Hematopoietic multipotent progenitor cell treated with erythropoietin and hydrocortisone succinate and interleukin-3 and kit ligand, for 15 days (in vitro differentiated cells): ENCODE results near the gene METRNL.
A peak's percentile ranks its signal among the peaks of the same experiment; 100 is the strongest.
"Not testable (repeated sequence)": the region's sequence is repeated elsewhere in the genome, so short reads cannot be mapped to it uniquely, and the experiment has no call there.

Experiments
- DNase-seq: peaks from one replicate; pipeline ENCODE4 v3.0.0-alpha.2; 2015; ENCODE audit warnings: low spot score

Gene METRNL, protein sequence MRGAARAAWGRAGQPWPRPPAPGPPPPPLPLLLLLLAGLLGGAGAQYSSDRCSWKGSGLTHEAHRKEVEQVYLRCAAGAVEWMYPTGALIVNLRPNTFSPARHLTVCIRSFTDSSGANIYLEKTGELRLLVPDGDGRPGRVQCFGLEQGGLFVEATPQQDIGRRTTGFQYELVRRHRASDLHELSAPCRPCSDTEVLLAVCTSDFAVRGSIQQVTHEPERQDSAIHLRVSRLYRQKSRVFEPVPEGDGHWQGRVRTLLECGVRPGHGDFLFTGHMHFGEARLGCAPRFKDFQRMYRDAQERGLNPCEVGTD

DNA sequence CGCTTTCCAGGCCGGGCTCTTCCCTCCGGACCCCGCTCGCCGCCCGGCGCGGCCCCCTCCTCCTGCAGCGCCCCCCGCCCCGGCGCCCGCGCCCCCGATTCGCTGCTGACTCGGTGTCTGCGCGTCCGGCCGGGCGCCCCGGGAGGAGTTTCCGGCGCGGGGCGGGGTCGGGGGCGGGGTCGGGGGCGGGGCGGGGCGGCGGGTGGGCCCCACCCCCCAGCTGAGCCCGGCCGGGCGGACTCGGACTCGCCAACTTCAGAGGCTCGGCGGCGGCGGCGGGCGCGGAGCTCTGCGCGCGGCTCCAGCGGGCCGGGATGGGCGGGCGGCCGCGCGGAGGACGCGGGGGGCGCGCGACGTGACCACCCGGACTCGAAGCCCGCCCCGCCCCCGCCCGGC, at the start of gene METRNL:
METRNL (plus strand) TSS at position 258 of the 396 bp plus-strand sequence. CDS start 207 bp downstream, outside the sequence.
- peak; percentile 36 for DNase-seq

DNA sequence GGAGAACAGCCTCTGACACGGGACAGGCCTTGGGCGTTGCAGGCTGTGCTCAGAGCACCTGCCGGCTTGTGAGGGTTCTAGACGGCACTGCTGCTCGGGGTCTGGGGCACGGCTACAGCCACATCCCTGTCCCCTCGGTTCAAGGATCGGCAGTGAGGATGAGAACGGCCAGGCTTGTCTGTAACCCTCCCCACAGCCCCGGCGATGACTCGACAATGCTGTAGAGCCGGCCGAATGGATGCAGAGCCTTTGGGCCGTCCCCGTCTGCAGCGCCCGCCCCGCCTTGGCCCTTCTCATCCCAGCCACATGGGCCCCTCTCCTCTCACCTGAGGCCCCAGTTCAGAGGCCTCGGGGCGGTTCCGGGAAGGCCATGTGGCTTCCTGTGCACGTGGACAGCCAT, 49.0 kb upstream of the METRNL start:
- DNase-seq, result no peak

DNA sequence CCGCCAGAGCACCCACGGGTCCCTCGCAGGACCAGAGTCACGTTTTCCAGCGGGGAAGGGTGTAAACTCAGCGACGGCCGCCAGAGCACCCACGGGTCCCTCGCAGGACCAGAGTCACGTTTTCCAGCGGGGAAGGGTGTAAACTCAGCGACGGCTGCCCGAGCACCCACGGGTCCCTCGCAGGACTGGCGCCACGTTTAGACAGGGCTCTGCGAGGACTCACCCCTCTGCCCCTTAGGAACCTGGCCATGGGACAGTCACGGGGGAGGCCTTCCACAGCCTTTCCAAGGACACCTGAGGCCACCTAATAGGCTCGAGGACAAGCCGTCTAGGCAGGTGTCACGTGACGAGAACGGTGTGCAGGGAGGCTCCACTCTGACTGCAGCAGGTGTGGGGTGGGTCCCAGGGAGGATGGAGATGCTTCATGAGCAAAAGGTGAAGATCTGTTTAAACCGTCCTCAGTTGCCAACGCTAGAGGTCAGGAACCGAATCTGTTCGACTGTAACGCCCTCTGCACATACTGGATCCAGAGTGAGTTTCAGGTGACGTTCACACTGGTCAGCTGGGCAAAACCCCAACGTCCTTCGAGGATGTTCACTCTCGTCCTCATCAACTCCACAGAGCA, 48.0 kb upstream of the METRNL start:
- DNase-seq, result no peak

DNA sequence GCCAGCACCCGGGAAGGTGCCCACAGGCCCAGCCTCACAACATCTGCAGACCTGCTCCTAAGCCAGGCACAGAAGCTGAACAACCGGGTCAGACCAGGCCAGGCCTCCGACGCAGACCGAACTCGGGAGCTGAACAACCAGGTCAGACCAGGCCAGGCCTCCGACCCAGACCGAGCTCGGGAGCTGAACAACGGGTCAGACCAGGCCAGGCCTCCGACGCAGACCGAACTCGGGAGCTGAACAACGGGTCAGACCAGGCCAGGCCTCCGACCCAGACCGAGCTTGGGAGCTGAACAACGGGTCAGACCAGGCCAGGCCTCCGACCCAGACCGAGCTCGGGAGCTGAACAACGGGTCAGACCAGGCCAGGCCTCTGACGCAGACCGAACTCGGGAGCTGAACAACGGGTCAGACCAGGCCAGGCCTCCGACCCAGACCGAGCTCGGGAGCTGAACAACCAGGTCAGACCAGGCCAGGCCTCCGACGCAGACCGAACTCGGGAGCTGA, 47.4 kb upstream of the METRNL start:
- DNase-seq, result not testable (repeated sequence)

DNA sequence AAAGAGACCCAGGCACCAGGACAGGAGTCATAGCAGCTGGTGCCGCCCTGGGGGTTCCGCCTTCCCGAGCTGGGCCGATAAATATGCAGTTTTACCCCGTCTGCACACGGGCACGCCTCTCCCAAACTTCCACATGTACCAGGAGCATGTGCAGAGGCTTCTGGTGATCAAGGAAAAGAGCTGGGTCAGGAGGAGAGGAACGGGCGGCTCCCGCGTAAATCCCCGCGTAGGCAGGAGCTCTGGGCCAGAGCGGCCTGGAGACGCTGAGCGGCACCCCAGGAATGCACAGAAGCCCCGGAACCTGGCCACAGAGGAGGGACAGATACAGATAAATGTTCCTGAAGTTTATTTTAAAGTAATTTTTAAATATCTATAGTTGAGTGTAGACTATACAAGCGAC, 46.6 kb upstream of the METRNL start:
- no peak for DNase-seq

DNA sequence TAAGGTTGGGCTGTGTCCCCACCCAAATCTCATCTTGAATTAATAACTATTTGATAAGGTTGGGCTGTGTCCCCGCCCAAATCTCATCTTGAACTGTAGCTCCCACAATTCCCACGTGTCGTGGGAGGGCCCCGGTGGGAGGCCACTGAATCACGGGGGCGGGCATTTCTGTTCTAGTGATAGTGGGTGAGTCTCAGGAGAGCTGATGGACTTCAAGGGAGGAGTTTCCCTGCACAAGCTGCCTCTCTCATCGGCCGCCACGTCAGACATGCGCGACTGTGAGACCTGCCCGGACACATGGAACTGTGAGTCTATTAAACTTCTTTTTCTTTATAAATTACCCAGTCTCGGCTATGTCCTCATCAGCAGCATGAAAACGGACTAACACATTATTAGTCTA, 44.9 kb upstream of the METRNL start:
- DNase-seq, result no peak

DNA sequence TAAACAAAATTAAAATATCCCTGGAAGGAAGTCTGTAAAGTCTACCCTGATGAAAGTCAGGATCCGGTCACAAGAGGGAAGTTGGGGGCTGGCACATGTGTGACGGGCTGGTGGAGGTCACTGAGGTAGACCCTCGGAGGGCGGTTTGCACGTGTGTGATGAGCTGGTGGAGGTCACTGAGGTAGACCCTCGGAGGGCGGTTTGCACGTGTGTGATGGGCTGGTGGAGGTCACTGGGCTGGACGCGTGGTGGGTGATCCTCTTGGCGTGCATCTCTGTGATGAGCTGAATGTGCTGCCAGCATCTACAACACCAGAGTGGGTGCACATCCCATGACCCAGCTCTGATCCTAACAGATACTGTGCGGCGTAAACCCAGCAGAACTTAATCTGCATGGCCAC, 43.7 kb upstream of the METRNL start:
- DNase-seq, result no peak

DNA sequence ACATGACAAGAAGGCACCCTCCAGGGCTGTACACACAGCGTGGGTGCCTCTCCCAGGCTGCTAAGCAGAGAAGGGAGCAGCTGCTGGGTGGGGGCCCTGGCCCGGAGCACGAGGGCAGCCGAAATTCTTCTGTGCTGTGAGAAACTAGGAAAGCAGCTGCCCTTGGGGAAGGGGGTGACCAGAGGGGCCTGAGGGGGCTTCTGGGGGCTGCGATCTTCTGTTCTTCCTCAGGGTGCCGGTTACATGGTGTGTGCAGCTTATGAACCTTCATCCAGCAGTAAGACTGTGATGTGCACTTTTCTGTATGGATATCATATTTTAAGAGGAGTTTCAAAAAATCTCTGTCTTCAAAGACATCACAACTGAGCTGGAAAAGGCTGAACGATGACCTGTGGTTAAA, 43.2 kb upstream of the METRNL start:
- DNase-seq, result no peak

DNA sequence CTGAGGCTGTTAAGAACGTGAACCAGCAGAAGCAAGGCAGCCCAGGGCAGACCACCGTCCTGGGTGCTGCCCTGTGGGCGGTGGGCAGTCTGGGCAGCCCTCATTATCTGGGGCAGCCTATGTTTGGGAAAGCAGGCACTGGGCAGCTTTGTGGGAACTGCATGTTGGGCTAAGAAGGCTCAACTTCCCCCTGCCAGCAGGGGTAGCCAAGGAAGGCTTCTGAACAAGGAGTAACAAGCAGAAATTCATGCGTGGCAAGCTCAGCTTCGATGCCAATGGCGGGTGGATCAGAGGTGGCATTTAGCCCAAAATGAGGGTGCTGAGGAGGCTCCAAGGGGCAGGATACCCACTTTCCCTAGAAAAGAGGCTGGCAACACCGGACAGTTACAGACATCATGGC, 42.7 kb upstream of the METRNL start:
- no peak for DNase-seq

DNA sequence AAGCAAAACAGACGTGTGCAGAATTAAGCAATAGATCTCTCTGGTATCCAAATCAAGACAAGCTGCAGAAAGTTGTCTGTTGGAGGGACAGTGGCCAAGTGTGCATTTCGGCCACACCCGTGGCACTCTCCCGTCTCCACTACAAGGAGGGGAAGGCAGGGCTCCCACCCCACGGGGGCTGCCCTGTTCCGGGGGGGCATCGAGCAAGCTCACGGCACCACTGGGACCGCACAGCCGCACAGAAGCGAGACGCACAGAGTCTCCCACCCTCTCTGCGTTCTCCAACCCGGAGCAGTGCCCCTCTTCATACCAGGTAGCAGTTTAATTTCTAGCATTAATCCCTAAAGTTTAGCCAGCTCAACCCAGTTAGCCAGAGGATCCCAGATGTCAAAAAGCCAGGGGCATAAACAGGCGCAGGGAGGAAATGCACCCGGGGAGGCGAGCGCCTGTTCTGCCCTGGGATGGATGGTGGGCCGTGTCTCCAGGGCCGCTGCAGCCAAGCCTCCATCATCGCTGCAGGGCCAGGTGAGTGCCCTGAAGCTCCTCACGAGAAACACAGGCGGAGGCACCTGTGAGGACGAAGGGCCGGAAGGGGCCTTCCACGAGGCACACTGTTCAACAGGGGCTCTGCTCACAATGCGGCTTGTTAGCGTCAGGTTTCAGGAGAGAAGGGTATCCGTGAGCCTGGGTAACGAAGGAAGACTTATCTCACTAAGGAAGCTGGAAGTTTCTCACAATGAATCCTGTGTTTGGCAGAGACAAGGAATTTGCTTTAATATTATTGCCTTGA, 42.1 kb upstream of the METRNL start:
- no peak for DNase-seq

DNA sequence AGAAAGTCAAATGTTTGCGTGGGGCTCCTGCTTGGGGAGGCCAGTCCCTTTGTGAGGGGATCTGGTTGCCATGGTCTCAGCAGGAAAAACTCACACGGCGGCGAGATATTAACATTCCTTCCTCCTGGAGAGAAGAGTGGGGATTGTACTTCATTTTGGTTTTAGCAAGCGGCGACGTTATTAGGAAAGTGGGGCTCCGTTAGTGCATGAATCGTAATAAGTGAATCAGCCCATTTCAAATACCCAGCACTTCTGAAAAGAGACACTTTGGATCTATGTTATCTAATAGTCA, 41.6 kb upstream of the METRNL start:
- no peak for DNase-seq

DNA sequence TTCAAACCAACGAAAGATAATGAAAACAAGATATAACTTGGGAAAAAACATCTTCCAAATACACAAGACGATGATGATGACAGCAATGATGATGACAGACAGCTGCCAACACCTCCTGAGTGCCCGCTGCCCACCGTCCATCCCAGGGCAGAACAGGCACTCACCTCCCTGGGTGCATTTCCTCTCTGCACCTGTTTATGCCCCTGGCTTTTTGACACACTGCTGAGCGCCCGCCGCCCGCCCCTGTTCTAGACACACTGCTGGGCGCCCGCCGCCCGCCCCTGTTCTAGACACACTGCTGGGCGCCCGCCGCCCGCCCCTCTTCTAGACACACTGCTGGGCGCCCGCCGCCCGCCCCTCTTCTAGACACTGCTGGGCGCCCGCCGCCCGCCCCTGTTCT, 40.4 kb upstream of the METRNL start:
- DNase-seq, result not testable (repeated sequence)

DNA sequence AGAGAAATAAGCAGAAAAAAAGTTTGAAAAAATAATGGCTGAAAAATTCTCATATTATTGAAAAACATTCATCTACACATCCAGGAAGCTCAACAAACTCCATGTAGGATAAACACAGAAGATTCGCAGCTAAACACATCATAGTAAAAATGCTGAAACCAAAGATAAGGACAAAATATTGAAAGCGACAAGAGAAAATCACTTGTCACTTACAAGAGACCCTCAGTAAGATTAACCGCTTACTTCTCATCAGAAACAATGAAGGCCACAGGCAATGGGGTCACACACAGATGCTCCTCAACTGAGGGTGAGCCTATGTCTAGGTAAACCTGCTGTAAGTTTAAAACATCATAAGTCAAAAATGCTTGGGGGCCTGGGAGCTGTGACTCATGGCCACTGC, 38.1 kb upstream of the METRNL start:
- DNase-seq, result no peak

DNA sequence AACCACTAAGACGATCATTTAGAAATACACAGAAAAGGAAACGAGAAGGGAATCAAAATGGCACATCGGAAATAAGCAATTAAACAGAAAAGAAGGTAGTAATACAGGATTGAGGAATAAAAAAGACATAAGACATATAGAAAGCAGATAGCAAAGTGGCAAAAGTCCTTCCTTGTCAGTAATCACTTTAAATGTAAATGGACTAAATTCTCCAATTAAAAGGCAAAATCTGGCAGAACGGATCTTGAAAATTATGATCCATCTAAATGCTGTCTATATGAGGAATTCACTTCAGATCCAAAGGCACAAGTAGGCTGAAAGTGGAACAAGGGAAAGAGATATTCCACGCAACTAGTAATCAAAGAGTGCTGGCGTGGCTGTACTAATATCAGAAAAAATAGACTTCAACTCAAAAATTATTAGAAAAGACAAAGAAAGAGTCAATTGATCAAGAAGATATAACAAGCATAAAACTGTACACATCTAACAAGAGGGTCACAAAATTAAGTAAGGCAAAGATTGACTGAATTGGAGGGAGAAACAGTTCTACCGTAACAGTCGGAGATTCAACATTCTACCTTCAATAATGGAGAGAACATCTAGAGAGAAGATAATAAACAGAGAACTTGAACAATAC, 36.8 kb upstream of the METRNL start:
- no peak for DNase-seq

DNA sequence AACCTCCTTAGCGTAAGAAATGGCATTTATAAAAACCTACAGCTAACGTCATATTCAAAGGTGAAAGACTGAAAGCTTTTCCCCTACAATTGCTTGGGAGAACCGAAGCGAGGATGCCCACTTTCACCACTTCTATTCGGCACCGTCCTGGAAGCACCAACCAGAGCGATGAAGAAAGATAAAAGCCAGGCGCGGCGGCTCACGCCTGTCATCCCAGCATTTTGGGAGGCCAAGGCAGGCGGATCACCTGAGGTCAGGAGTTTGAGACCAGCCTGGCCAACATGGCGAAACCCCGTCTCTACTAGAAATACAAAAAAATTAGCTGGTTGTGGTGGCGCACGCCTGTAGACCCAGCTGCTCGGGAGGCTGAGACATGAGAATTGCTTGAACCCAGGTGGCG, 34.9 kb upstream of the METRNL start:
- not testable (repeated sequence) for DNase-seq

DNA sequence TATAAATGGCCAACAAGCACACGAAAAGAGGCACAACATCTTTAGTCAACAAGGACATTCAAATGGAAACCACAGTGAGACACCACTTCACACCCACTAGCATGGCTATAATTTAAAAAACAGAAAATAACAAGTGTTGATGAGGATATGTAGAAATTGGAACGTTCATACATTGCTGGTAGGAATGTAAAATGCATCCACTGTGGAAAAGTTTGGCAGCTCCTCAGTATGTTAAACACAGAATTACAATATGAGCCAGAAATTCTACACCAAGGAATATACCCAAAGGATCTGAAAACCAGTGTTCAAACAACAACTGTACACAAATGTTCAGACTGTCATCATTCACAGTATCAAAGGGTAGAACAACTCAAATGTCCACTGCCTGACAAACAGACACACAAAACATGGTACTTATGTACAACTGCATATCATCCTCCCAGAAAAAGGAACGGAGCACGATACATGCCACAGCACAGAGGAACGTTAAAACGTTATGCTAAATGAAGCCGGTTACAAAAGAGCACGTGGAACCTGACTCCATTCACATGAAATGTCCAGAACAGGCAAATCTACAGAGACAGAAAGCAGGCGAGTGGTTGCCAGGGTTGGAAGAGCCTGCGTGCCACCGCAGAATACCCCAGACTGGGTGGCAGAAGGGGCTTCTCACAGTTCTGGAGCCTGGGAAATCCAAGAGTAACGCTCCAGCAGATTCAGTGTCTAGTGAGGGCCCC, 32.8 kb upstream of the METRNL start:
- DNase-seq, result no peak

DNA sequence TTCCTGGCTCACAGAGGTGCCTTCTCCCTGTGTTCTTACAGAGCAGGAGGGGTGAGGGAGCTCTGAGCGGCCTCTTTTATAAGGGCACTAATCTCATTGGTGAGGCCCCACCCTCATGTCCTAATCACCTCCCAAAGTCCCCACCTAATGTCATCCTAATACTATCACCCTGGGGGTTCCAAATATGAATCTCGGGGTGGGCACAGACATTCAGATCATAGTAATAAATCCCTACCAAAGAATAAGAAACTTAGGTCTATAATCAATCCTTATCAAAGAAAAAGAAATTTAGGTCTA, 32.3 kb upstream of the METRNL start:
- DNase-seq, result no peak

DNA sequence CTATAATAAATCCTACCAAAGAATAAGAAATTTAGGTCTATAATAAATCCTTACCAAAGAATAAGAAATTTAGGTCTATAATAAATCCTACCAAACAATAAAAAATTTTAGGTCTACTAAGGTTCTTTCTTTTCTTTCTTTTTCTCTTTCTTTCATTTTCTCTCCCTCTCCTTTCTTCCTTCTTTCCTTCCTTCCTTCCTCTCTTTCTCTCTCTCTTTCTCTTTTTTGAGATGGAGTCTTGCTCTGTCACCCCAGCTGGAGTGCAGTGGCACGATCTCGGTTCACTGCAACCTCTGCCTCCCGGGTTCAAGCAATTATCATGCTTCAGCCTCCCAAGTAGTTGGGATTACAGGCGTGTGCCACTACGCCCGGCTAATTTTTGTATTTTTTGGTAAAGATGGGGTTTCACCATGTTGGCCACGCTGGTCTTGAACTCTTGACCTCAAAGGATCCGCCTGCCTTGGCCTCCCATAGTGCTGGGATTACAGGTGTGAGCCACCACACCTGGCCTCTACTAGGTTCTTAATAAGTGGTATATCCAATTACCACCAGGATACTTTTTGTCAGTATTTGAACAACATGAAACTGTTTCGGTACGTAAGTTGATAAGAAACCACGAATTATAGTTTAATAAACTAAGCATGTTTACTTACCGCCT, 31.5 kb upstream of the METRNL start:
- not testable (repeated sequence) for DNase-seq

DNA sequence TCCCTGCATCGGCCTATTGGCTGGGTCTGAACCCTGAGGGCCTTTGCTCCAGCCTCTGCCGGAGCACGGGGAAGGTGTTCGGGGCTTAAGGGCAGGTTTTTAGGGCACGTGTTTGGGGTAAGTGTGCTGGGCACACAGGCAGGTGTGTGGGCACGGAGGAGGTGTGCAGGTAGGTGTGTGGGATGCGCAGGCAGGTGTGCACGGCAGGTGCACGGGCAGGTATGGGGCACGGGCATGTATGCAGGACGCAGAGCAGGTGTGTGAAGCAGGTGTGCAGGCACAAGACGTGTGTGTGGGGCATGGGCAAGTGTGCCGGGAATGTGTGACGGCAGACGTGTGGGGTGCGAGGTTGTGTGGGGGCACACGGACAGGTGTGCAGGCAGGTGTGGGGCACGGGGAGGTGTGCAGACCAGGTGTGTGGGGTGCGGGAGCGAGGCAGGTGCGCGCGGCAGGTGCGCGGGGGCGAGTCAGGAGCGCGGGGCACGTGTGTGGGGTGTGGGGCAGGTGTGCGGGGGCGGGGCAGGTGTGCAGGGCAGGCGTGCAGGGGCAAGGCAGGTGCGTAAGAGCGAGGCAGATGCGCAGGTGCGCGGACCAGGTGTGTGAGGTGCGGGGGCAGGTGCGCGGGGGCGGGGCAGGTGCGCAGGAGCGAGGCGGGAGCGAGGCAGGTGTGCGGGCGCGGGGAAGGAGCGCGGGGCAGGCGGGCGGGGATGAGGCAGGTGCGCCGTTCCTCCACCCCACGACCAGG, 28.6 kb upstream of the METRNL start:
- DNase-seq, result no peak

DNA sequence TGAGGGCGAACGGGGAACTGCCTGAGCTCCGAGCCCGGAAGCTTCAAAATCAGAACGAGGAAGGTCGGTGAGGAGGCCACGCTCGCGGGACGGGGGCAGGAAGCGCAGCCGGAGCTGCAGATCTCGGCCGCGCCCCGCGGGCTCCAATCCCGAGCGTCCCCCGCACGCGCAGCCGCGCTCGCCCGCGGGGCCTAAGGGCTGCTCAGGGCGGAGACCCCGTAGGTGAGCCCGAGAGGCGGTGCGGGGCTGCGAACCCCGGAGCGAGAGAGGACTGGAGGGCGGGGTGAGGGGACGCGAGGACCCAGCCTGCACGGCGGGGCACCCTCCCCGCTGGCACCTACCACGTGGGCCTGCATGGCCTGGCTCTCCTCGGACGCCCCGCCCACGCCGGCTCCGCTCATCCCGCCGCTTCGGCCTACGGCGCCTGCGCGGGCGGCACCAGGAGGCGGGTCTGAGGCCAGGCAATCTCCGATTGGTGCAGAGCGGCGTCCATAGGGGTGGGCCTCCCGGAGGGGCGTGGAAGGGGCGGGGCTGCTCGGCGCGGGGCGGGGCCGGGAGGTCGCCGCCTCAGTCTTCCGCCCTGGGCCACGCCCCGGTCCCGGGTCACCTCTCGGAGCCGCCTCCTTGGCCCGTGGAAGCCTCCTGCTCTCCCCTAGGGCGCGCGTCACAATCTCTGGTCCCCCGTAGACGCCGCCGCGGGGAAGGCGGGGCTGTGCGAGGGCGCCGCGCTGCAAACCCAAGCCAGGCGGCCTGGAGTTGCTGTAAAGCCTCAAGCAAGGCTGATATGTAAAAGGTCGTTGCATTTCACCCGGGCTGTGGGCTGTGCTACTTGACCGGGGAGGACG, 27.8 kb upstream of the METRNL start:
- DNase-seq, result peak; percentile 94
